ENCODE measurements around the gene ZNF692. TPM values are rescaled to one million over a fixed set of nuclear protein-coding genes. Genes with fewer than 3 reads are reported as not detected.

Gene ZNF692
- total RNA-seq, 6 donors from 2014 or later, result 25.7 to 248 (median 34.1) TPM

- Histone ChIP-seq H3K4me3 (no peak overlapping the region), H3K27me3 (no peaks in the 10 kb centered on the region), H3K27ac (no peak overlapping the region), H3K36me3 (peaks cover 39 to 72% (median 67%) of the 10 kb centered on the region in 4 donors), H3K4me1 (peaks cover 5 to 17% (median 12%) of the 10 kb centered on the region in 4 donors), H3K9me3 (no peaks in the 10 kb centered on the region)
- TF ChIP-seq POLR2AphosphoS5 (IDR thresholded peaks at IDR 0.05), result no peak
- no peak for TF ChIP-seq CTCF (IDR thresholded peaks at IDR 0.05)
- no peak for TF ChIP-seq POLR2A (IDR thresholded peaks at IDR 0.05)
- TF ChIP-seq EP300 (IDR thresholded peaks at IDR 0.05), result no peak
- no peak for ATAC-seq (ENCODE audit: low FRiP score in 2 of 2)
- peak in 1 of 2 donors; percentile 77 for DNase-seq
- WGBS, 2 donors, result 92 to 97% methylated on average over 28 to 76 of the region's 76 CpGs
Measured at GRCh38 chr1:248847181-248847955, 11.5 kb downstream of the ZNF692 start.

GRCh38 chr1:248844526-248844925, 14.4 kb downstream of the ZNF692 start:
- Histone ChIP-seq H3K36me3 (peaks cover 39 to 54% (median 50%) of the 10 kb centered on the region in 4 donors), H3K9me3 (no peaks in the 10 kb centered on the region), H3K4me1 (peaks cover 20 to 42% (median 32%) of the 10 kb centered on the region in 4 donors), H3K4me3 (no peak overlapping the region), H3K27ac (no peak overlapping the region), H3K27me3 (no peaks in the 10 kb centered on the region)
- no peak for ATAC-seq (ENCODE audit: low FRiP score in 2 of 2)
- WGBS, 2 donors, result 84 to 90% methylated on average over 8 of the region's 8 CpGs
- DNase-seq, result peak in 1 of 2 donors; percentile 14
- TF ChIP-seq CTCF (IDR thresholded peaks at IDR 0.05) (no peak), POLR2AphosphoS5 (IDR thresholded peaks at IDR 0.05) (no peak), POLR2A (IDR thresholded peaks at IDR 0.05) (no peak), EP300 (IDR thresholded peaks at IDR 0.05) (no peak)

GRCh38 chr1:248843687-248844086, 15.2 kb downstream of the ZNF692 start:
- no peak for TF ChIP-seq EP300 (IDR thresholded peaks at IDR 0.05)
- no peak for TF ChIP-seq POLR2A (IDR thresholded peaks at IDR 0.05)
- TF ChIP-seq POLR2AphosphoS5 (IDR thresholded peaks at IDR 0.05), result no peak
- no peak for TF ChIP-seq CTCF (IDR thresholded peaks at IDR 0.05)
- 88 to 92% methylated on average over 3 of the region's 3 CpGs for WGBS, 2 donors

GRCh38 chr1:248842781-248843331, 16.0 kb downstream of the ZNF692 start:
- Histone ChIP-seq H3K27me3 (no peaks in the 10 kb centered on the region), H3K4me3 (no peak overlapping the region), H3K4me1 (peaks cover 24 to 40% (median 35%) of the 10 kb centered on the region in 4 donors), H3K36me3 (peaks cover 30 to 37% (median 34%) of the 10 kb centered on the region in 4 donors), H3K27ac (peak overlapping the region in 3 of 4 donors; percentile 17 to 59 (median 46)), H3K9me3 (no peaks in the 10 kb centered on the region)
- no peak for DNase-seq
- 84 to 88% methylated on average over 7 to 8 of the region's 8 CpGs for WGBS, 2 donors
- TF ChIP-seq CTCF (IDR thresholded peaks at IDR 0.05), result no peak
- no peak for ATAC-seq (ENCODE audit: low FRiP score in 2 of 2)

More at GRCh38 chr1:248843687-248844086, 15.2 kb downstream of the ZNF692 start:
- DNase-seq (no peak), ATAC-seq (ENCODE audit: low FRiP score in 2 of 2) (no peak)
- Histone ChIP-seq H3K4me1 (peaks cover 24 to 40% (median 35%) of the 10 kb centered on the region in 4 donors), H3K27me3 (no peaks in the 10 kb centered on the region), H3K36me3 (peaks cover 39 to 45% (median 42%) of the 10 kb centered on the region in 4 donors), H3K27ac (no peak overlapping the region), H3K9me3 (no peaks in the 10 kb centered on the region), H3K4me3 (no peak overlapping the region)

Measured in upper lobe of left lung (tissue), 6 donors.